Peyer's patch (tissue), 4 donors: ENCODE measurements around the gene IMPA2.

Source experiments
- POLR2A ChIP-seq, 2 donors: fragments of 450-650 bp; IDR thresholded peaks; one replicate each; pipeline ENCODE4 v1.5.1; 2017; ENCODE audit warnings: antibody characterized with exemption in 2 of 2, mild to moderate bottlenecking in 2 of 2, moderate library complexity in 2 of 2
- TF ChIP-seq, protein P1 (sequence below), 6 experiments: fragments of 450-650 bp in 4 of 6; fragments of 200-600 bp in 2 of 6; sonication (generic) in 1 of 6; IDR thresholded peaks; one replicate each; pipeline ENCODE4 v1.5.1; 2017 to 2019; ENCODE audit warnings: antibody characterized with exemption in 6 of 6, mild to moderate bottlenecking in 3 of 6, moderate library complexity in 1 of 6

DNA sequence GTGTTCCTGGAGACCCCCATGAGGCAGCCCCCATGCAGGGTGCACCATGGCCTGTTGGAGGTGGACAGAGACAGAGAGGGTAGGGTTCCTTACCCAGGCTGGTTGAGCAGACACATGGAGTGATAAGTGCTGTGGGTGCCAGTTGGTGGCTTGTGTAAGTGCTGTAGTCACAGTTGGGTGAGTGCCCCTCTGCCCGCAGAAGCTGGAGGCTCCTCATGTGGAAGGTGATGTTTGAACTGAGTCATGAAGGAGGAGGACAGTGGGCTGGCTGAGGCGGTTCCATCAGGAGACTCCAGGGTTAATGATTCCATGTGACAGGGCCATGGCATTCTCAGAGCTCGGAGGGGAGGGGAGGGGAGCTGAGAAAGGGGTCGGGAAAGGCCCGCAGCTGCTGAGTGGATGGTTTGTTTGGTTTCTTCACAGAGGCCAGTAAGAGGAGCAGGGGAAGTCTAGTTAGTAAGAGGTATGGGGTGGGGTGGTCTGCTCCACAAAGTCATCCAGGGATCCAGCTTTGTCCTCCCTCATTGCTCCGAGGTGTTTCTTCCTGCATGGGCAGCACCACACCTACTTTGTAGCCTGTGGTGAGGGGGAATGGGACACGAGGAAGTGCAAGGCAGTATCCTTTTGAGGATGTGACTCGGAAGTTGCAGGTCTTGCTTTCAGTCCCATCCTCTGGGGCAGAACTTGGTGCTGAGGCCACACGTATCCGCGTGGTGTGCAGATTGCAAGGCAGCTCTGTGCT lies 13.6 kb downstream of the IMPA2 start:
- TF ChIP-seq POLR2A (IDR thresholded peaks at IDR 0.05): no peak
- TF ChIP-seq, protein P1, sequence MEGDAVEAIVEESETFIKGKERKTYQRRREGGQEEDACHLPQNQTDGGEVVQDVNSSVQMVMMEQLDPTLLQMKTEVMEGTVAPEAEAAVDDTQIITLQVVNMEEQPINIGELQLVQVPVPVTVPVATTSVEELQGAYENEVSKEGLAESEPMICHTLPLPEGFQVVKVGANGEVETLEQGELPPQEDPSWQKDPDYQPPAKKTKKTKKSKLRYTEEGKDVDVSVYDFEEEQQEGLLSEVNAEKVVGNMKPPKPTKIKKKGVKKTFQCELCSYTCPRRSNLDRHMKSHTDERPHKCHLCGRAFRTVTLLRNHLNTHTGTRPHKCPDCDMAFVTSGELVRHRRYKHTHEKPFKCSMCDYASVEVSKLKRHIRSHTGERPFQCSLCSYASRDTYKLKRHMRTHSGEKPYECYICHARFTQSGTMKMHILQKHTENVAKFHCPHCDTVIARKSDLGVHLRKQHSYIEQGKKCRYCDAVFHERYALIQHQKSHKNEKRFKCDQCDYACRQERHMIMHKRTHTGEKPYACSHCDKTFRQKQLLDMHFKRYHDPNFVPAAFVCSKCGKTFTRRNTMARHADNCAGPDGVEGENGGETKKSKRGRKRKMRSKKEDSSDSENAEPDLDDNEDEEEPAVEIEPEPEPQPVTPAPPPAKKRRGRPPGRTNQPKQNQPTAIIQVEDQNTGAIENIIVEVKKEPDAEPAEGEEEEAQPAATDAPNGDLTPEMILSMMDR (IDR thresholded peaks at IDR 0.05): no peak
